ENCODE data around the gene SLC26A1.

GRCh38 chr4:971666-972500 is 21.3 kb downstream of the SLC26A1 start:
- TF ChIP-seq, protein P1, sequence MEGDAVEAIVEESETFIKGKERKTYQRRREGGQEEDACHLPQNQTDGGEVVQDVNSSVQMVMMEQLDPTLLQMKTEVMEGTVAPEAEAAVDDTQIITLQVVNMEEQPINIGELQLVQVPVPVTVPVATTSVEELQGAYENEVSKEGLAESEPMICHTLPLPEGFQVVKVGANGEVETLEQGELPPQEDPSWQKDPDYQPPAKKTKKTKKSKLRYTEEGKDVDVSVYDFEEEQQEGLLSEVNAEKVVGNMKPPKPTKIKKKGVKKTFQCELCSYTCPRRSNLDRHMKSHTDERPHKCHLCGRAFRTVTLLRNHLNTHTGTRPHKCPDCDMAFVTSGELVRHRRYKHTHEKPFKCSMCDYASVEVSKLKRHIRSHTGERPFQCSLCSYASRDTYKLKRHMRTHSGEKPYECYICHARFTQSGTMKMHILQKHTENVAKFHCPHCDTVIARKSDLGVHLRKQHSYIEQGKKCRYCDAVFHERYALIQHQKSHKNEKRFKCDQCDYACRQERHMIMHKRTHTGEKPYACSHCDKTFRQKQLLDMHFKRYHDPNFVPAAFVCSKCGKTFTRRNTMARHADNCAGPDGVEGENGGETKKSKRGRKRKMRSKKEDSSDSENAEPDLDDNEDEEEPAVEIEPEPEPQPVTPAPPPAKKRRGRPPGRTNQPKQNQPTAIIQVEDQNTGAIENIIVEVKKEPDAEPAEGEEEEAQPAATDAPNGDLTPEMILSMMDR (optimal IDR thresholded peaks at IDR 0.05 in 1 of 3, IDR thresholded peaks at IDR 0.05 in 1 of 3, conservative IDR thresholded peaks at IDR 0.05 in 1 of 3; ENCODE audit: extremely low read depth in 1 of 3, insufficient read depth in 2 of 3, low read length in 3 of 3): no peak
- TF ChIP-seq EZH2 (IDR thresholded peaks at IDR 0.05; ENCODE audit: low read length): no peak
